ES-I3 (cell line): ENCODE data around the gene SSBP3.

Source experiments
- H3K36me3 ChIP-seq: 2 replicates; pipeline ENCODE4 v1.6.1; 2013; ENCODE audit warnings: mild to moderate bottlenecking, low read length, control low read depth, moderate library complexity; ENCODE audit not compliant: insufficient read depth
- H3K4me1 ChIP-seq: 2 replicates; pipeline ENCODE4 v1.6.1; 2013; ENCODE audit warnings: mild to moderate bottlenecking, control low read depth, low read length; ENCODE audit not compliant: insufficient read depth
- H3K9ac ChIP-seq: 2 replicates; pipeline ENCODE4 v1.6.1; 2013; ENCODE audit warnings: low read depth, mild to moderate bottlenecking, low read length, moderate library complexity
- H3K9me3 ChIP-seq: 2 replicates; pipeline ENCODE4 v1.6.1; 2013; ENCODE audit warnings: mild to moderate bottlenecking, low read length, moderate library complexity; ENCODE audit not compliant: control insufficient read depth, insufficient read depth

SSBP3 gene

GRCh38 chr1:54363925-54364324 is 42.3 kb downstream of the SSBP3 start:
- H3K9me3 ChIP-seq: no peaks in the 10 kb centered on the region
- H3K36me3 ChIP-seq: no peaks in the 10 kb centered on the region
- H3K4me1 ChIP-seq: peaks cover 28% of the 10 kb centered on the region
- no peak overlapping the region for H3K9ac ChIP-seq

DNA sequence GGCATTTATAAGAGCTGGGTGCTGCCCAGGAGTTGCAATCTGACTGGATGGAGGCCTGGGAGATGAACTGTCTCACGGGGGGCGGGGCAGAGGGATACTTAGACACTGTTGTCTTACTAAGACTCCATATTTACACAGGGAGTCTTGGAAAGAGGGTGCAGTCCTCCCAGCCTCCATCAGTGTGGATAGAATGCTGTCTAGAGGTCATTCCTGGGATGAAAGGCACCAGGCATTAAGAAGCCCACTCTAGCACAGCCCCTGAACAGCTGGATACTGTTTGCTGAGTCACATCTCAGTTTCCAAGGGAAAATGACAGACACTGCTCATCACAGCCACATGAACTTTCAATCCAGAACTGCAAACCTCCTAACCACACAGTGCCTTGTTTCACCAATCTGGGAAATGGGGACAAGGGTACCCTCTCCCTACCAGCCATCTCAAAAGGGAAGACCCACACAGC is 43.3 kb downstream of the SSBP3 start:
- no peaks in the 10 kb centered on the region for H3K36me3 ChIP-seq
- H3K4me1 ChIP-seq: peaks cover 28% of the 10 kb centered on the region
- no peak overlapping the region for H3K9ac ChIP-seq
- H3K9me3 ChIP-seq: no peaks in the 10 kb centered on the region

DNA sequence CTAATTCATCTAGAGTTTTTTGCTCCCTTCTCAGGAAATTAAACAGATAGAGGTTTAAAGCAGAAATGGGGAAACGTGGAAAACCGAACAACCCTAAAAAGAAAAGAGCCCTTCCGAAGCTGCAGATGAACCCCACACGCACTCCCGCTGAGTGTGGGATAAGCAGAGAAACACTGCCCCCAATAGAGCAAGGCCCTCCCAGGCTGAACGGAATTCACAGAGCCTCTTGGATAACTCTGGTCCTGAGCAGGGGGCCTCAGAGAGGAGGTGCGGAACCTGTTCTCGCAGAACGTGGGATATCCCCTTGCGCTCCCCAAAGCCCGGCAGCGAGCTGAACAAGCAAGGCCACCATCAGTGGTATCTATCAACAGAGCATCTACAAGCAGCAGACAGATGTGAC is 44.9 kb downstream of the SSBP3 start:
- Histone ChIP-seq H3K9ac (no peak overlapping the region), H3K36me3 (no peaks in the 10 kb centered on the region), H3K9me3 (no peaks in the 10 kb centered on the region), H3K4me1 (peaks cover 34% of the 10 kb centered on the region)

- Histone ChIP-seq H3K4me1 (peaks cover 33% of the 10 kb centered on the region), H3K9ac (no peak overlapping the region), H3K36me3 (no peaks in the 10 kb centered on the region), H3K9me3 (no peaks in the 10 kb centered on the region)
Measured at GRCh38 chr1:54360165-54361005, 45.8 kb downstream of the SSBP3 start.

DNA sequence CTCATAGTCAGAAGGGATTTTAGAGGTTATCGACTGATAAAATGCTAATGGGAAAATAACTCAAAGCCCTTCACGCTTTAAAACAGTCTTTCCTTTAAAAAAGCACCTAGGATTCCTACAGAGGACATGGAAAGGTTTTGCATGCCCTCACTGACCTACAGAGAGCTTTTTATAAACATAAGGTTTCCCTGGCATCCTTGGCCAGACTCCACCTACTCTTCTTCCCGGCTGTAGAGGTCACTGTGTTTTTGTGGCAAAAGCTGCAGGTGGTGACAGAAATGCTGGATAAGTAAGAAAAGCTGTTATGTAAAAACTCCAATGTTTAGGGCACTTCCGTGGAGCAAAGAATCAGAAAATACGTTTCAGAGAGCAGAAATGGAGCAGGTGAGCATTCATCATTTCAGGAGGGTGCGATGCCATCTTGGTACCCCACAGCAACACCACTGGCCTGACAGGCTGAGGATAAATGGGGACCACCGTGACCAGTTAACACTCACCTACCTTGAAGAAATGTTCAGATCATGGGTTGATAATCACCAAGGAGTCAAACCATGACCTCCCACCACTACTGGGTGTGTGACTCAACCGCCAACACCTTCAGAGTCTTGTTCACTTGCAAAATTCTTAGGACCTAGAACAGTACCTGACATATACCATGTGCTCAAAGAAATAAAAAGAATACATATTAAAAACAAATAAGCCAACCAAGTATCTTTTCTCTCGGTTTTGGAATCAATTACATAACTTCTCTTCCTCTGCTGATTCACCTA is 46.6 kb downstream of the SSBP3 start:
- H3K4me1 ChIP-seq: peaks cover 32% of the 10 kb centered on the region
- H3K9me3 ChIP-seq: no peaks in the 10 kb centered on the region
- H3K9ac ChIP-seq: no peak overlapping the region
- no peaks in the 10 kb centered on the region for H3K36me3 ChIP-seq

GRCh38 chr1:54358503-54359168 is 47.6 kb downstream of the SSBP3 start:
- Histone ChIP-seq H3K9ac (no peak overlapping the region), H3K9me3 (no peaks in the 10 kb centered on the region), H3K36me3 (no peaks in the 10 kb centered on the region), H3K4me1 (peaks cover 32% of the 10 kb centered on the region)

DNA sequence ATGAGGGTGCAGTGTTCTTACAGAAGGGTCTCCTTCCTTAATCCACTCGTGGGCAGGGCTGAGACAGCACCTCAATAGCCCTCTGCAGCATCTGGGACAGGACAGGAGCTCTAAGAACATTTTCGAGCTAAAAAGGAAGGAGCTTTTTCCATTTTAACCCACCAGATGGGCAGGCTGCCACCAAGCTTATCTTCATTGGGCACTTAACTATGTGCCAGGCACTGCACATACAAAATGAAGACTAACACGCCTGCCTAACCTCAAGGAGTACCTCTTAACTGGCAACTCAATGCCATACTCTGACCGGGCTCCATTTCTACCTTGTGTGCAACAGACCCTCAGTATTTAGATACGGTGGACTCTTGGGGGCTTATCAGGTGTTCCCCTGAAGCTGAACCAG is 48.2 kb downstream of the SSBP3 start:
- H3K4me1 ChIP-seq: peaks cover 38% of the 10 kb centered on the region
- no peaks in the 10 kb centered on the region for H3K9me3 ChIP-seq
- no peaks in the 10 kb centered on the region for H3K36me3 ChIP-seq
- no peak overlapping the region for H3K9ac ChIP-seq

DNA sequence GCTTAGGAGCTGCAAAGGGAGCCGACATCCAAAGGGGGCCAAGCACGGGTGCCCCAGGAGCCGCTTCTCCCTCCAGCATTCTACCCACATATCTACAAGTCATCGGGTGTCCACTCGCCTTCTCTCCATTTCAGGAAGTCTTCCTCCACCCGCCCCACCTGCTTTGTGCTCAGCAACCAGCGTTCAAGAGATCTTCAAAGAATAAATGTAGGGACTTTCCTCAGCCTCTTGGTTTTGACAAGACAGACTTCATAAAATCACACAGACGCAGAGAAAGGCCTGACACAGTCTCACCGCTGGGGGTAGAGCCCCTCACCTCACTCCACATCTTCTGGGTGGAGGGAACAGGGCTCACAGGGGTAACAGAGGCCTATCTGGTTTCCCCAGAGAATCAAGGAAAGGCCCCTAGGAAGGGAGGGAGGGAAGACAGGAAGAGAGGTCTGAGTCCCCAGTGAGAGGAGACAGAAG is 49.5 kb downstream of the SSBP3 start:
- Histone ChIP-seq H3K36me3 (no peaks in the 10 kb centered on the region), H3K9ac (no peak overlapping the region), H3K9me3 (no peaks in the 10 kb centered on the region), H3K4me1 (peaks cover 44% of the 10 kb centered on the region)

DNA sequence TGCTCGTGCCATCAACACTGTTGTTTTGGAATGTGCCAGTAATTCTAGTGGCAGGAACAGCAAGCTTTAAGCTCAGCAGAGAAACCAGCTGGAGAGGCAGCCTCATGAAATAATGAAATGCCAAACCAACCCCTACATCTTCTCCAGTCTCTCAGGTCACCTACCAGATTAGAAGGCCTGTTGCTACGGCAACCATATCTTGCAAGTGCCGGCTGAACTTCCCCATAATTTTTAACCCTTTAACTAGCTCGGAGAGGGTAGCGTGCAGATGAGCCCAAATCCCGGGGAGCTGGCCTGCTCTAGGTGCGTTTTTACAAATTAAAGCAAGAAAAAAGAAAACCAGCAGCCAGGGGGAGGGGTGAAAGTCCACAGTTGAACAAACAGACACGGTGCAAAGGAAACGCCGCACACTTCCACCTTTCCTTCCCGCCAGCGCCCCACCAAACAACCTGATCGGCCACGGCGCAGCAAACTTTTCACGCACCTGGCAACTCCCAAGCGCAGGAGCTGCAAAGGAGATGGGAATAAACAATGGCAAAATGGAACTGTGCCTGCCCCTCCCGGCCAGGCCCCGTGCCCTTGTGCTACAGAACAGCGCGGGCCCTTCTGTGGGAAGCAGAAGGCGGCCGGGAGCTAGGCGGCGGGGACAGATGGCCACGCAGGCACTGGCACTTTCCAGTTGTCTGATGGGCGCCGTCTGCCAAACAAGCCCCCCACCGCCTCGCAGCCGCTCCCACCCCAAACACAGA is 50.1 kb downstream of the SSBP3 start:
- Histone ChIP-seq H3K9ac (no peak overlapping the region), H3K9me3 (no peaks in the 10 kb centered on the region), H3K36me3 (no peaks in the 10 kb centered on the region), H3K4me1 (peaks cover 42% of the 10 kb centered on the region)

DNA sequence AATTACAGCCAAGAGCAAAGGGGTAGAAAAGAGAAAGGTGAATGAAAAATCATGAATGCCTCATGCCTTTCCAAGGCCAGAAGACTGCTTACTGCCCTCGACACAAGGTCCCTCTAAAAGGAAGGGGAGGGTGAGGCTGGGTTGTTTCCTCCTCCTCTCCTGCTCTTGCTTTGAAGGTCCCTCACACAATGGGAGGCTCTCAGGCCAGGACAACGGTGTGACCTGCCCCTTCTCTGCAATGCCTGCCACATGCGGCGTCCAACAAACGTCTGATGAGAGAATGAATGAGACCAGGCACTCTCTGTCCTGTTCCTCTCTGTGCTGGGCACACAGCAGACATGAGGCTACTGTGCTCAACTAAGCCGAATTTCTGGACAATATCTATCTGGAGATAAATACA is 51.3 kb downstream of the SSBP3 start:
- Histone ChIP-seq H3K36me3 (no peaks in the 10 kb centered on the region), H3K9me3 (no peaks in the 10 kb centered on the region), H3K9ac (no peak overlapping the region), H3K4me1 (peaks cover 52% of the 10 kb centered on the region)

DNA sequence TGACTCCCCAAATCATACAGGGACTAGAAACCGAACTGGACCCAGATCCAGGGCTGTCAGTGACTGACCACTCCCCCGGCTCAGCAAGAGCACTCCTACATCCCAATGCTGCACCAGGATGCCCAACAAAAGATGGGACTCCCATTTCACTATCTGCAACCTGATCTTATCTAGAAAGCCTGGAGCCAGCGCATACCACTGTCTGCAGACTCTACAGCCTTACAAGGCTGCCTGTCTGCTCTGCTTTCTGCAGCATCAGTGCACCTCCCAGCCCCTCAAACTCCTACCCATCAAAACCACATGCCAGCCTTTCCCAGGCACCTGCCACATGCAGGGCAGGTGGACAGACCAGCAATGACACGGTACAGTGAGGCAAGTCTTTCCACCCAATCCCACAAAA is 52.2 kb downstream of the SSBP3 start:
- H3K9me3 ChIP-seq: no peaks in the 10 kb centered on the region

DNA sequence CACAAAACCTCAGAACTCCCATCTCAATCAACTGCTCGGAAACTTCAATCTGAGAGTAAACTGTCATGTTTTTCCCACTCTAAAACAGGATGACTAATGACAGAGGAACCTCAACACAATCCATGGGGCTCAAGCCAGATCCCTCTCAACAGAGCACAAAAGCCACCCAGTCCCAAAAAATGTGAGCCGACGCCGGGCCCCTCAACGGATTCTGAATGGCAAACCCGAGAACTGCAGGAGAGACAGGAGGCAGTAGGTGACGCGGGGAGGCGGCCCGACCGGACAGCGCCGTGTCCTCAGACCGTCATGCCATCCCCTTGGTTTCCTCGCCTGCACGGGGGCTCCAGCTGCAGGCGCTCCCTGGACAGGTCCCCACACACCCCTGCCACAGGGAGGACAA is 53.4 kb downstream of the SSBP3 start:
- Histone ChIP-seq H3K9ac (no peak overlapping the region), H3K4me1 (peaks cover 54% of the 10 kb centered on the region), H3K36me3 (no peaks in the 10 kb centered on the region), H3K9me3 (no peaks in the 10 kb centered on the region)

More for the DNA sequence above, 52.2 kb downstream of the SSBP3 start:
- Histone ChIP-seq H3K9ac (no peak overlapping the region), H3K4me1 (peaks cover 54% of the 10 kb centered on the region), H3K36me3 (no peaks in the 10 kb centered on the region)

DNA sequence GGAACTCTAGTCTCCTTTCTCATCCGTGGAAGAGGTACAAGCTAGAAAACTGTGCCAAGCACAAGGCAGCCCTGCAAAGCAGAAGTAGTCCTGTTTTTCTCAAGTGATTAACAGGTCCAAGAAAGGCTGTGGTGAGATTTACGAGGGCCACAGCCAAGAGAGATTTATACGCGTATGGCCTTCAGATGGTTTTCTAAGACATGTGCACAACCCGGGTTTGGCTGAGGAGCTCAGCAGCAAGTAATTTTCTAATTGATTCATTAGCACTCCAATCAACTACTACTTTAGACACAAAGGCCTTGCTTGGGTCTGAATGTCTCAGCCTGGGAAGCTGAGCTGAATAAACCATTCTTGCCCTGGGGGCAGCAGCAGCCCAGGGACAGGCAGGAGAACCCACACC is 55.8 kb downstream of the SSBP3 start:
- no peak overlapping the region for H3K9ac ChIP-seq
- H3K4me1 ChIP-seq: peaks cover 48% of the 10 kb centered on the region
- no peaks in the 10 kb centered on the region for H3K36me3 ChIP-seq
- no peaks in the 10 kb centered on the region for H3K9me3 ChIP-seq

DNA sequence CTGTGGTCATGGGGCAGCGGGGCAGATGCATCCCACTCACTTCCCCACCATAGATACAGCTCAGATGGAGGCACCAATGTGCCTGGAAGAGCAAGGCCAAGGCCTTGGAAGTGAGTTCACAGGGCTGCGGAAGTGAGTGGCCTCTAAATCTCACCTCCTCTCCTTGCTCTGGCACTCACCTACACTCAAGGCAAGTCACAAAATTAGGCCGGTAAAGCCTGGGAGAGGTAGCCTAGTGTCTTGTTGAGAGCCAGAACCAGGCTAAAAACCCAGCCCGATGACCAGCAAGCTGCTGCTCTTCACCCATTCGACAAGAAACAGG is 57.5 kb downstream of the SSBP3 start:
- Histone ChIP-seq H3K9me3 (no peaks in the 10 kb centered on the region), H3K4me1 (peaks cover 35% of the 10 kb centered on the region), H3K36me3 (no peaks in the 10 kb centered on the region)

More for the DNA sequence above, 57.5 kb downstream of the SSBP3 start:
- H3K9ac ChIP-seq: no peak overlapping the region
